GM10847 (cell line): ENCODE results near the gene CTSA.

Experiments
- POLR2A ChIP-seq: IDR thresholded peaks from 2 replicates; pipeline ENCODE4 v1.6.1; 2011; ENCODE audit not compliant: insufficient read length; ENCODE audit errors: extremely low read depth

CTSA gene

DNA sequence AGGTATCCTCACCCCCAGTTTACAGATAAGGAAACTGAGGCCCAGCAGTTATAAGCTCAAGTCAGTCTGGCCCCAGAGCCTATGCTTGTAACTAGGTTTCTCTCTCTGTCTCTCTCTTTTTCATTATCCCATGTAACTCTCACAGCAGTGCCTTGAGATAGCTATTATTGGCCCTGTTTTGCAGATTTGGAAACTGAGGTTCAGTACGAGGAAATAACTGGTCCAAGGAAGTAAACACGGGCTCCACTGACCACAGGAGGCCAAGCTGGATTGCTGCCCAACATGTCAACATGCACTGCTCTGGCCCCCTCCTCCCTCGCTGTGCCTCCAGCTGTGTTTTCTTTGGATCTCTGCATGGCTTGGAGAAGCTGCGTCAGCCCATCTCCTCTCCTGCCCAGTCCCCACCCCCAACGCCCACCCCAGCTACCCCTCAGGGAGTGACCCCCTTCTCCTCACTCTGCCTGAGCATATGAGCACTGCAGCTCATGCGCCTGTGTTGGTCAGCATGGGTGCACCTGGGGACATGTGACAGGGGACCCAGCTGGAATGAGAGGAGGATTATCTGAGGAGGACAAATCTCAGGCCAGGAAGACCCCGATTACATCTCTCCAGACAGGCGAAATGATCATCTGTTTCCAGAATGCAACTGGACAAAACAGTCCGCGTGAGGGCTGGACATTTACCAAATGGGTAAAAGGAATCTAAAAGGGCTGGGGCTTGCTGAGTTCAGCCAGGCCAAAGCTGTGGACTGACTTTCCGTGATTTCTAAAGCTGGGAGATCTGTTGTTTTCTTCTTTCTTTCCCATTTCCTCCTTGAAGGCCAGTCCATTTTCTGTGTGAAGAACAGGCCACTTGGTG, 28.6 kb downstream of the CTSA start:
- no peak for TF ChIP-seq POLR2A

GRCh38 chr20:45920462-45921336, 29.6 kb downstream of the CTSA start:
- no peak for TF ChIP-seq POLR2A

GRCh38 chr20:45921337-45922189, 30.4 kb downstream of the CTSA start:
- no peak for TF ChIP-seq POLR2A

DNA sequence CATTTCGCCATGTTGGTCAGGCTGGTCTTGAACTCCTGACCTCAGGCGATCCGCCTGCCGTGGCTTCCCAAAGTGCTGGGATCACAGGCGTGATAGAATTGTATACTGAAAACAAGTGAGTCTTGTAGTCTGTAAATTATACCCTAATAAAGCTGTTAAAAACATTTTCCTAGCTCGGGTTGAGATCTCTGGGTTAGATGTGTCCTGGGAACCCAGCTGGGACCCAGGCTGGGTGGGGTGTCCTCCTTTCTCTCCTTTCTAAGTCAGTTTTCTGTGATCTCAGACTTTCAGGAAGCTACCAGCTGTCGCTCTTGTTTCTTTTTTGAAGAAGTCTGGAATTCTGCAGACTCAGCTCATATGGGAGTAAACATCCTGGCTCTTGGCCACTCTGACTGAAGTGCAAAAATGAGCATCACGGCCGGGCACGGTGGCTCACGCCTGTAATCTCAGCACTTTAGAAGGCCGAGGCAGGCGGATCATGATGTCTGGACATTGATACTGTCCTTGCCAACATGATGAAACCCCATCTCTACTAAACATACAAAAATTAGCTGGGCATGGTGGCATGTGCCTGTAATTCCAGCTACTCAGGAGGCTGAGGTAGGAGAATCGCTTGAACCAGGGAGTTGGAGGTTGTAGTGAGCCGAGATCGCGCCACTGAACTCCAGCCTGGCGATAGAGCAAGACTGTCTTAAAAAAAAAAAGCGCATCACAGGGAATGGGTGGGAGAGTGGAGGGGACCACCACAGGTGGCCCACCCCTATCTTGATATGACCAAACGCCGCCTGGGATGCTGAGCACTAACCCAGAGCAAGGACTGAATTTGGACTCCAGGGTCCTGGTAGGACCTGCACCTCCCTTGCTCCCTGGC, 33.5 kb downstream of the CTSA start:
- no peak for TF ChIP-seq POLR2A

DNA sequence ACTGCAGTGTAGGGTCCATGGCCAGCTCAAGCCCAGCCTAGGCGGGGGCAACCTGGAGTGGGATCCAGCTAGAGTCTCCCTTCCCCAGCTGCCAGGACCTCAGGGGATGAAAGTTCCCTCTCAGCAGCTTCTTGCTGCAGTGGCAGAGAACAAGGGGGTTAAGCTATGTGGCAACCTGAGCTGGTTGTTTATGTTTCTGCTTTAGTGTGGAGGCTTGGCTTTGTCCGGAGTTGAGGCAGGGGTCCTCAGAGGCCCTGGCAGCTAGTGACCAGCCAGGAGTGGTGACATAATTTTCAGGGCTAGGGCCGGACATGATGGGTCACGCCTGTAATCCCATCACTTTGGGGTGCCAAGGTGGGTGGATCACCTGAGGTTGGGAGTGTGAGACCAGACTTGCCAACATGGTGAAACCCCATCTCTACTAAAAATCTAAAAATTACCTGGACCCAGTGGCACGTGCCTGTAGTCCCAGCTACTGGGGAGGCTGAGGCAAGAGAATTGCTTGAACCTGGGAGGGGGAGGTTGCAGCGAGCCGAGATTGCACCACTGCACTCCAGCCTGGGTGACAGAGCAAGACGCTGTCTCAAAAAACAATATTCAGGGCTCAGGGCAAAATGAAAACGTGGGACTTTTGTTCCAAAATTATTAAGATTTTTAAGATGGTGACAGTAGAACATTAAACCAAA, 34.8 kb downstream of the CTSA start:
- TF ChIP-seq POLR2A = no peak

DNA sequence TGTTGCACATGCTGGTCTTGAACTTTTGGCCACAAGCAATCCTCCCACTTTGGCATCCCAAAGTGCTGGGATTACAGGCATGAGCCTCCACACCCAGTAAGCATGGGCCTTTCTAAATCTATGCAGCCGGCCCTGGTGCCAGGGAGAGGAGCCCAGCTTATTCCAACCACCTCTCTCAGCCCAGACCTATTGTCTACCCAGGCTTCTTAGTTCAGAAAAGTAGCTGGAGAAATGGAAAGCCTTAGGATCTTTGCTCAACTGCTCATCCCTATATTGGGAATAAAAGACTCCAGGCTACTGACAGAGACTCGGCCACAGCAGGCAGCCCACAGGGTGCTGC, 35.6 kb downstream of the CTSA start:
- TF ChIP-seq POLR2A = no peak

- no peak for TF ChIP-seq POLR2A
These were observed 36.1 kb downstream of the CTSA start for GRCh38 chr20:45927071-45927878.

- no peak for TF ChIP-seq POLR2A
These were observed 42.3 kb downstream of the CTSA start for GRCh38 chr20:45933266-45934045.

DNA sequence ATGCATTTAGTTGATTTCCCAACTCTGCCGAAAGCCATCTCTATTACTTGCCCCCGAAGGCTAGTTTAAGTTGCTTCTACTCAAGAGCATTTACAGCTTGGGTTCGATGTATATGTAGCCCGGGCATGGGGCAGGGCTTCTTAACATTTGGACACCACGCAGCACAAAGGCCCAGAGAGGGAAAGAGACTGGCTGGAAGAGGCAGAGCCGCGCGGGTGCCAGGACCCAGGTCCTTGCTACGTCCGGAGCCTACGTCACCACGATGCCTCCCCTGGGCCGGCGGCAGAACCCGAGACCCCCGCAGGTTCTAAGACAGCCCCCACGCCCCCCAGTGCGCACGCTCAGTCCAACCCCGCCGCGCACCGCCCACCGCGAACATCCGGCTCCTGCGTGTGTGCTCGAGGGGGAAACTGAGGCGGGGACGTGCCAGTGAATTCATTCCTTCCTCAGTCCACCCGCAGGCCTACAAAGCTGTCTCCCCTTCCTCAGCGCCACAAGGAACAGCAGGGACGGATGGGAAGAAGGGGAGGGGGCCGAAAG, 43.0 kb downstream of the CTSA start:
- TF ChIP-seq POLR2A = no peak

- TF ChIP-seq POLR2A = peak; percentile 86
These were observed 43.7 kb downstream of the CTSA start, which contains the start of gene PCIF1 for GRCh38 chr20:45934586-45935415. TSS of gene PCIF1 (plus strand) at chr20:45934683. CDS start at chr20:45939000, 4,317 bp downstream.
